ENCODE measurements around the gene JHY.
"Not testable (repeated sequence)": the region's sequence is repeated elsewhere in the genome, so short reads cannot be mapped to it uniquely, and the experiment has no call there.

Gene JHY

DNA sequence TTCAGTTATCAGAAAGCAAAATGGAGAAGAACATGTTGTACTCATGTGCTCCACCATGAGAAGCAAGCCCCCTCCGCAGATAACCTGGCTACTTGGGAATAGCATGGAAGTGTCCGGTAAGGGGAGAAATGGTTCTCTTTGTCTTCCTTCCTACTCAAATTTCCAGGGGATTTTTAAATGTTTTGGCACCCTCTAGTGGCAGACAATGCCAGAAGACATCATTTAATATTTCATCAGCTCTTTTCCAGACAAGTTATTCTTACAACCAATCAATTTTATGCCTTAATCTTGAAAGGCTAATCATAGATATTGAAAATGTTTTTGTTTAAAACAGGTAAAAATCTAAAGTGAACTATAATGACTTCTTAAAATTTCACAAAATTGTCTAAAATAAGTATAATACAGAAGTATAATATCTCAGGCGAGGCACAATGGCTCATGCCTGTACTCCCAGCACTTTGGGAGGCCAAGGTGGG lies 28.6 kb upstream of the JHY start:
- DNase-seq (ENCODE audit: low read depth), result peak; percentile 89
- TF ChIP-seq, protein P1, sequence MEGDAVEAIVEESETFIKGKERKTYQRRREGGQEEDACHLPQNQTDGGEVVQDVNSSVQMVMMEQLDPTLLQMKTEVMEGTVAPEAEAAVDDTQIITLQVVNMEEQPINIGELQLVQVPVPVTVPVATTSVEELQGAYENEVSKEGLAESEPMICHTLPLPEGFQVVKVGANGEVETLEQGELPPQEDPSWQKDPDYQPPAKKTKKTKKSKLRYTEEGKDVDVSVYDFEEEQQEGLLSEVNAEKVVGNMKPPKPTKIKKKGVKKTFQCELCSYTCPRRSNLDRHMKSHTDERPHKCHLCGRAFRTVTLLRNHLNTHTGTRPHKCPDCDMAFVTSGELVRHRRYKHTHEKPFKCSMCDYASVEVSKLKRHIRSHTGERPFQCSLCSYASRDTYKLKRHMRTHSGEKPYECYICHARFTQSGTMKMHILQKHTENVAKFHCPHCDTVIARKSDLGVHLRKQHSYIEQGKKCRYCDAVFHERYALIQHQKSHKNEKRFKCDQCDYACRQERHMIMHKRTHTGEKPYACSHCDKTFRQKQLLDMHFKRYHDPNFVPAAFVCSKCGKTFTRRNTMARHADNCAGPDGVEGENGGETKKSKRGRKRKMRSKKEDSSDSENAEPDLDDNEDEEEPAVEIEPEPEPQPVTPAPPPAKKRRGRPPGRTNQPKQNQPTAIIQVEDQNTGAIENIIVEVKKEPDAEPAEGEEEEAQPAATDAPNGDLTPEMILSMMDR (IDR thresholded peaks at IDR 0.05; ENCODE audit: low read length, missing control alignments), result peak; percentile 66
- no peak overlapping the region for H3K4me3 ChIP-seq (replicated peaks; ENCODE audit: low read depth, low read length)

DNA sequence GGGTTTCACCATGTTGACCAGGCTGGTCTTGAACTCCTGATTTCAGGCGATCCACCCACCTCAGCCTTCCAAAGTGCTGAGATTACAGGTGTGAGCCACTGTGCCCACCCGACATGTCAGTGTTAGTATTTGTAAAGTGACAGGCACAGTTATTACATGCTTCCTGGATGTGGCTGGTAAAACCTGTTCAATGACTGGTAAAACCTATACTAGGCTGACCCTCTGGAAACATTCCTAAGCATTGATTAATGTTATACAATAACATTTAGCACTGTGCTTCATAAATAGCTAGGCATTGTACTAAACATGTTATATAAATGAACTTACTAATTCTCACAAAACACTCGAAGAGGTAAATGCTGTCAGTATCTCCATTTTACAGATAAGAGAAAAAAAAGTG lies 20.9 kb upstream of the JHY start:
- no peak for DNase-seq (ENCODE audit: low read depth)
- no peak overlapping the region for H3K4me3 ChIP-seq (replicated peaks; ENCODE audit: low read depth, low read length)
- TF ChIP-seq, protein P1 (IDR thresholded peaks at IDR 0.05; ENCODE audit: low read length, missing control alignments), result no peak

DNA sequence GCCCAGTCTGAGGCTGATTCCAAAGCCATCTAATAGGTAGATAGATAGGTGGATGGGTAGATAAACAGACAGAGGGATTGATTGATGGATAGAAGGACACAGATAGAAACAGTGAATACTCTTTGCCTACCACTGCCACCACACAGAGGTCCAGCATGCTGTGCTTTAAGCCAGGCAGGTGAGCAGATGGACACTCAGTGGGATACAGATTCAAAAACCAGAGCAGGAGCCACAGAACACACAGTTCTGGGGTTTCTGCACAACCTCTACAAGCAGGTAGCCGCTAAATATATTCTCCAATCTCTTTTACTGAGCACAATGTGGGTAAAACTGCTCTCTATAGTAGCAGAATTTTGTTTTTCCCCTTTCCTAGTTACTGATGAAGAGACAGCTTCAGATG lies 20.5 kb upstream of the JHY start:
- TF ChIP-seq, protein P1 (IDR thresholded peaks at IDR 0.05; ENCODE audit: low read length, missing control alignments), result no peak
- no peak overlapping the region for H3K4me3 ChIP-seq (replicated peaks; ENCODE audit: low read depth, low read length)
- no peak for DNase-seq (ENCODE audit: low read depth)

DNA sequence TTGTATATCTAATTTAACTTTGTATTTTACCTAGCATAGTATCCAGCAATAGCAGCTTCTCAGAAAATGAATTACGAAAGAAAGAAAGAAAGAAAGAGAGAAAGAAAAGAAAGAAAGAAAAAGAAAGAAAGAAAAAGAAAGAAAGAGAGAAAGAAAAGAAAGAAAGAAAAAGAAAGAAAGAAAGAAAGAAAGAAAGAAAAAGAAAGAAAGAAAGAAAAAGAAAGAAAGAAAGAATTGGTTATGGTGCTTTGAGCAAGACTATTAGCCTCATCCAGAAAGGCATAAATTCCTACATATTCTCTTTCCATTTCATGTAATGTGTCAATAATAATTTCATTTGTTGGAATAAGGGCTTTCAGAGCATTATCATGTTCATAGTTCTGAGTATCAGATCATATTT lies 19.4 kb upstream of the JHY start:
- not testable (repeated sequence) for H3K4me3 ChIP-seq (replicated peaks; ENCODE audit: low read depth, low read length); DNase-seq (ENCODE audit: low read depth)

DNA sequence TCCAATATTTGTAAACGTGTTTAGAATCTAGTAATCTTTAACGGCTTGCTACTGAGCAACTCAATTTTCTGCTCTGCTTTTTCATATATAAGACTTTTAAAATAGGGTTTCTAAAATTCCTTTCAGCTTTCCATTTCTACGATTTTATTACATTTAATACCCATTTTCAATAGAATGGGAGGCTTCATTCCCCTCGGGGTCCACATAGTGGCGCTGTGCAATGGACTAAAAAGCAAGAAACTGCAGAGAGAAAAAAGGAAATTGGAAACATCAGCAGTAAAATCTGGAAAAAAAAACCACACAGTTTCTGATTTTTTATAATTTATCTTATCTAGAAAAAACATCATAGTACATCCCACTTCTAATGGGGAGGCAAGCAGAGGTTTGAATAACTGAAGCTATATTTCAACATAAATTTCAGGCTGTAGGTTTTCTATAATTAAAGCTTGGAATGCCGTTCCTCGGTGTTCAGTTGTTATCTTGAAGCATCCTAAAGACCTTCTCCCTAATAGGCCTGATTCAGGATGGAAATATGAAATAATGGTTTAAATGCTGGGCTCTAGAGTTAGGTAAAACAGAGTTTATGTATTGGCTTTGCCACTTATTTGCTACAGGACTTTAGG lies 18.7 kb upstream of the JHY start:
- H3K4me3 ChIP-seq (replicated peaks; ENCODE audit: low read depth, low read length), result no peak overlapping the region

DNA sequence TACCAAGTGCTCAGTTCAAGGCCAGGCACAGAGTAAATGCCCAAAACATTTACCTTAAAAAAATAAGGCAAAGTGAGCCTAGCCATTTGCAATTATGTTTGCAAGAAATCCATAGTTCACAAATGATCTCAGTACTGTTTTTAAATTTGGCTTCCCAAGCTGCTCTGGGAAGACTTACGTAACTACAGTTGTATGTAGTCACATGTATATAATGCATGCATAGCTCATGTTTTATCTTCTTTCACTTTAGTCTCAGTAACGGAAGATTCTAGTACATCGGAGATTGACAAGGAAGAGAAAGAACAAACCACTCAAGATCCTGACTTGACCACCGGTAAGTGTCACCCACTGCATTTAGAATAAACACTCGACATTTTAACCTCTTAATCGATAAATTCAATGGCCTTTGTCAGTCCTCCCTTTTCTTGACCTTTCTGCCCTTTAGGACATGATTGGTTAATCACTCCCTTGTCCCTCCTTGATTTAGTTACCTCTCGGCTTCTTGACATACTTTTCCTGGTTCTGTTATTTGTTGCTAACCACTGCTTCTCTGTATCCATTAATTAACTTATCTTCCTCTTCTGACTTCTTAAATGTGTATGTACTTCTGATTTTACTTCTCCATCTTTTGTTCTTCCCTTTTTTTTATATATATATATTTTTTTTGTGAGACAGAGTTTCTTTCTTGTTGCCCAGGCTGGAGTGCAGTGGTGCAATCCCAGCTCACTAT lies 18.0 kb upstream of the JHY start:
- TF ChIP-seq, protein P1 (IDR thresholded peaks at IDR 0.05; ENCODE audit: low read length, missing control alignments), result no peak
- peak; percentile 8 for DNase-seq (ENCODE audit: low read depth)
- H3K4me3 ChIP-seq (replicated peaks; ENCODE audit: low read depth, low read length), result no peak overlapping the region

More for the DNA sequence above, 18.7 kb upstream of the JHY start:
- TF ChIP-seq, protein P1 (IDR thresholded peaks at IDR 0.05; ENCODE audit: low read length, missing control alignments), result peak; percentile 94
- DNase-seq (ENCODE audit: low read depth), result peak; percentile 67

DNA sequence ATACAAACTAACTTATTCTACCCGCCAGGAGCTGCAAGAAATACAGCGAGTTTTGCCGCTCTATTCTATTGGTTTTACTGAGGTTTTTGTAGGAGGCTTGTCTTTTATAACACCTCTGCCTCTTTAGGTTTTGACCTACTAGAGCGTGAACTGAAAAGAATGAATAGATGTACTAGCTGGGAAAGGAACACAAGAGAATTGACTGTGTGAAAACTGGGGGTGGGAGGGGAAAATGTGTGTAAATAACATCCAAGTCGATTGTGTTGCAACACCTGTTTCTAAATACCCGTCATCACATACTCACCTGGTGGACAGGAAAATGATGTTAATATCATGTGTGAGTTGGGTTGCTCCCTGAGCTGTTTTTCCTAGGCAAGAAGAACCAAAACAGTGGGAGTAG lies 12.9 kb upstream of the JHY start:
- TF ChIP-seq, protein P1 (IDR thresholded peaks at IDR 0.05; ENCODE audit: low read length, missing control alignments), result no peak
- DNase-seq (ENCODE audit: low read depth), result no peak
- H3K4me3 ChIP-seq (replicated peaks; ENCODE audit: low read depth, low read length), result no peak overlapping the region

All from fibroblast of pulmonary artery (primary cell).